ENCODE measurements around the gene WDR81.

- TF ChIP-seq, protein P1, sequence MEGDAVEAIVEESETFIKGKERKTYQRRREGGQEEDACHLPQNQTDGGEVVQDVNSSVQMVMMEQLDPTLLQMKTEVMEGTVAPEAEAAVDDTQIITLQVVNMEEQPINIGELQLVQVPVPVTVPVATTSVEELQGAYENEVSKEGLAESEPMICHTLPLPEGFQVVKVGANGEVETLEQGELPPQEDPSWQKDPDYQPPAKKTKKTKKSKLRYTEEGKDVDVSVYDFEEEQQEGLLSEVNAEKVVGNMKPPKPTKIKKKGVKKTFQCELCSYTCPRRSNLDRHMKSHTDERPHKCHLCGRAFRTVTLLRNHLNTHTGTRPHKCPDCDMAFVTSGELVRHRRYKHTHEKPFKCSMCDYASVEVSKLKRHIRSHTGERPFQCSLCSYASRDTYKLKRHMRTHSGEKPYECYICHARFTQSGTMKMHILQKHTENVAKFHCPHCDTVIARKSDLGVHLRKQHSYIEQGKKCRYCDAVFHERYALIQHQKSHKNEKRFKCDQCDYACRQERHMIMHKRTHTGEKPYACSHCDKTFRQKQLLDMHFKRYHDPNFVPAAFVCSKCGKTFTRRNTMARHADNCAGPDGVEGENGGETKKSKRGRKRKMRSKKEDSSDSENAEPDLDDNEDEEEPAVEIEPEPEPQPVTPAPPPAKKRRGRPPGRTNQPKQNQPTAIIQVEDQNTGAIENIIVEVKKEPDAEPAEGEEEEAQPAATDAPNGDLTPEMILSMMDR (IDR thresholded peaks at IDR 0.05) = no peak
- no peak for TF ChIP-seq POLR2A (IDR thresholded peaks at IDR 0.05)
These were observed 52.4 kb downstream of the WDR81 start for GRCh38 chr17:1776857-1777256.

Measured in esophagus squamous epithelium (tissue), 4 donors.